ENCODE measurements around the gene LRPAP1. TPM values are rescaled to one million over a fixed set of nuclear protein-coding genes. Genes with fewer than 3 reads are reported as not detected.

LRPAP1 gene
- total RNA-seq, 4 donors from 2014 or later: 88.5 to 201 (median 174) TPM

GRCh38 chr4:3520276-3520675 lies 11.9 kb downstream of the LRPAP1 start:
- Histone ChIP-seq H3K36me3 (peaks cover 84 to 100% (median 97%) of the 10 kb centered on the region in 4 donors), H3K27ac (replicated peaks in 1 of 4) (no peak overlapping the region), H3K4me1 (no peaks in the 10 kb centered on the region), H3K9me3 (no peaks in the 10 kb centered on the region), H3K4me3 (no peak overlapping the region), H3K27me3 (no peaks in the 10 kb centered on the region)
- intact Hi-C loops (cut with DNase I): no loop called here
- 82% methylated on average over 11 of the region's 11 CpGs for WGBS
- TF ChIP-seq EP300 (IDR thresholded peaks at IDR 0.05): no peak
- TF ChIP-seq POLR2A (IDR thresholded peaks at IDR 0.05; ENCODE audit: low read depth): no peak
- TF ChIP-seq CTCF (IDR thresholded peaks at IDR 0.05): no peak
- no peak for TF ChIP-seq POLR2AphosphoS5 (IDR thresholded peaks at IDR 0.05)
- no peak for DNase-seq (ENCODE audit: extremely low spot score)

GRCh38 chr4:3519468-3520264 lies 12.6 kb downstream of the LRPAP1 start:
- Histone ChIP-seq H3K4me1 (no peaks in the 10 kb centered on the region), H3K9me3 (no peaks in the 10 kb centered on the region), H3K27me3 (no peaks in the 10 kb centered on the region), H3K27ac (replicated peaks in 1 of 4) (no peak overlapping the region), H3K4me3 (no peak overlapping the region), H3K36me3 (peaks cover 87 to 100% (median 100%) of the 10 kb centered on the region in 4 donors)
- TF ChIP-seq POLR2AphosphoS5 (IDR thresholded peaks at IDR 0.05) (no peak), EP300 (IDR thresholded peaks at IDR 0.05) (no peak), POLR2A (IDR thresholded peaks at IDR 0.05; ENCODE audit: low read depth) (no peak), CTCF (IDR thresholded peaks at IDR 0.05) (no peak)
- WGBS: 91% methylated on average over 21 of the region's 23 CpGs
- intact Hi-C loops (cut with DNase I): no loop called here
- no peak for DNase-seq (ENCODE audit: extremely low spot score)

- TF ChIP-seq CTCF (IDR thresholded peaks at IDR 0.05) (no peak), POLR2A (IDR thresholded peaks at IDR 0.05; ENCODE audit: low read depth) (no peak), POLR2AphosphoS5 (IDR thresholded peaks at IDR 0.05) (no peak), EP300 (IDR thresholded peaks at IDR 0.05) (no peak)
- H3K4me1 ChIP-seq: no peaks in the 10 kb centered on the region
- no peaks in the 10 kb centered on the region for H3K9me3 ChIP-seq
- H3K4me3 ChIP-seq: no peak overlapping the region
- no peak overlapping the region for H3K27ac ChIP-seq (replicated peaks in 1 of 4)
- H3K36me3 ChIP-seq: peaks cover 88 to 100% (median 100%) of the 10 kb centered on the region in 4 donors
- no peak for DNase-seq (ENCODE audit: extremely low spot score)
- intact Hi-C loops (cut with DNase I): no loop called here
- H3K27me3 ChIP-seq: no peaks in the 10 kb centered on the region
- WGBS: 89% methylated on average over 17 of the region's 18 CpGs
Measured at GRCh38 chr4:3518941-3519340, 13.3 kb downstream of the LRPAP1 start.

GRCh38 chr4:3518511-3518880 lies 13.7 kb downstream of the LRPAP1 start:
- WGBS: no CpG with 5 or more reads among the region's 11 CpGs
- intact Hi-C loops (cut with DNase I): no loop called here
- no peaks in the 10 kb centered on the region for H3K4me1 ChIP-seq
- H3K36me3 ChIP-seq: peaks cover 88 to 100% (median 100%) of the 10 kb centered on the region in 4 donors
- H3K27me3 ChIP-seq: no peaks in the 10 kb centered on the region
- DNase-seq (ENCODE audit: extremely low spot score): no peak
- H3K4me3 ChIP-seq: no peak overlapping the region
- no peak overlapping the region for H3K27ac ChIP-seq (replicated peaks in 1 of 4)
- TF ChIP-seq EP300 (IDR thresholded peaks at IDR 0.05) (no peak), POLR2A (IDR thresholded peaks at IDR 0.05; ENCODE audit: low read depth) (no peak), CTCF (IDR thresholded peaks at IDR 0.05) (no peak), POLR2AphosphoS5 (IDR thresholded peaks at IDR 0.05) (no peak)
- H3K9me3 ChIP-seq: no peaks in the 10 kb centered on the region

All from esophagus muscularis mucosa (tissue), 4 donors.